Measurements from ENCODE around the gene GPR89B. TPM values are rescaled to one million over a fixed set of nuclear protein-coding genes. Genes with fewer than 3 reads are reported as not detected.
"Not testable (repeated sequence)": the region's sequence is repeated elsewhere in the genome, so short reads cannot be mapped to it uniquely, and the experiment has no call there.

GPR89B gene
- total RNA-seq, 1 donor from 2014 or later = 39.7 TPM

DNA sequence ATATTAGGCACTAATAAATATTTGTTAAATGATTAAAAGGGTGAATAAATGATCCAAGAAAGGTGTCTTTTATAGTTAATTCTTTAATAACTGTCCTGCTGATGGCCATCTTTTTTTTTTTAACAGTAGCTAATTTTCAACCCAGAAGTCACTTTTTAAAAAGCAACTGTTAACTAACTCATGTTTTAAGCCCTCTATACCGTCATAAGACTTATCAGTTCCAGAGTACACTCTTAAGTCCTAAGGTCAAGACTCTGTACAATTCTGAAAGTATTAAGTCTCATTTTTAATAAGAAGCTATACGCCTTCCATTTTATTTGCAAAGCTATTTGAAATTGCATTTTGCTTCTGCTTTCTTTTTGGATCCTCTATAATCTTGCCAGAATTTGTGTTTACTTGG, 2.9 kb downstream of the GPR89B start:
- not testable (repeated sequence) for H3K9ac ChIP-seq (ENCODE audit: low read depth in 1 of 3, low read length in 3 of 3); H3K36me3 ChIP-seq (ENCODE audit: control insufficient read depth in 3 of 3, insufficient read depth in 3 of 3, low read length in 3 of 3); H3K9me3 ChIP-seq (ENCODE audit: control insufficient read depth in 3 of 3, low read length in 3 of 3); H3K4me3 ChIP-seq (ENCODE audit: low read length in 3 of 3); H3K27me3 ChIP-seq (ENCODE audit: control insufficient read depth in 3 of 3, insufficient read depth in 3 of 3, low read length in 3 of 3); H3K4me1 ChIP-seq (ENCODE audit: control insufficient read depth in 3 of 3, insufficient read depth in 3 of 3, low read length in 3 of 3); H3K27ac ChIP-seq (ENCODE audit: low read depth, low read length)

DNA sequence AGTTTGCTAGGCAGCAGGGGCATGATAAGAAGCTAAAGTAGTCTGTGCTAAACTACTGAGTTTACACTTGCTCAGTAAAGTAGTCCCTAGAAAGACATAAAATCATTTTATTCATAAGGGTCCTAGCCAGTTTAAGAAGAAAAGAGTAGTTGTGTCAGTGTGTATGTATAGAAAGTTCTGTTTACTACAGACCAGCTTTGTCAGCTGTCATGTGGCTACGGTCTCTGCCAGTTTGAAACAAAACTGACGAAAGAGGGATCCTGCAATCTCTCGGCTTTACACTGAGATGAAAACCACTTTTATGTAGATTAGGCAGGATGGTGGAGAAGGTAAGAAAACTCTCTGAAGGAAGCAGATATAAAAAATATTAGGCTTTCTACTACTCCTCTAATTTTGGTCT, 7.1 kb downstream of the GPR89B start:
- not testable (repeated sequence) for H3K4me3 ChIP-seq (ENCODE audit: low read length in 3 of 3); H3K4me1 ChIP-seq (ENCODE audit: control insufficient read depth in 3 of 3, insufficient read depth in 3 of 3, low read length in 3 of 3); H3K36me3 ChIP-seq (ENCODE audit: control insufficient read depth in 3 of 3, insufficient read depth in 3 of 3, low read length in 3 of 3); H3K9me3 ChIP-seq (ENCODE audit: control insufficient read depth in 3 of 3, low read length in 3 of 3); H3K27me3 ChIP-seq (ENCODE audit: control insufficient read depth in 3 of 3, insufficient read depth in 3 of 3, low read length in 3 of 3); H3K9ac ChIP-seq (ENCODE audit: low read depth in 1 of 3, low read length in 3 of 3); H3K27ac ChIP-seq (ENCODE audit: low read depth, low read length)

DNA sequence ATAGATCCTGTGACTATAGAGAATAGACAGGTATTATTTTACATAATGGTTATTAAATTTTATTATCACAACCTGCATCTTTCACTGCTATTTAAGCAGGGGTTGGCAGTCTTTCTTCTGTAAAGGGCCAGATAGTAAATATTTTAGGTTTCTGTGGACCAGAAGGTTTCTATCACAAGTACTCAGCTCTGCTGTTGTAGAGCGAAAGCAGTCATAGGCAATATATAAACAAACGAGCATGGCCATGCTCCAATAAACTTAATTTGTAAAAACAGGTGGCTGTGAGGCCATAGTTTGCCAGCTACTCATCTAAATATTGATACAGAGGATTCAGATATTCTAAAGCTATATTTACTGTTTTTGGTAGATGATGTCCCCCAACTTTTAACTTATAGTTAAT, 12.2 kb downstream of the GPR89B start:
- not testable (repeated sequence) for H3K9me3 ChIP-seq (ENCODE audit: control insufficient read depth in 3 of 3, low read length in 3 of 3); H3K4me1 ChIP-seq (ENCODE audit: control insufficient read depth in 3 of 3, insufficient read depth in 3 of 3, low read length in 3 of 3); H3K36me3 ChIP-seq (ENCODE audit: control insufficient read depth in 3 of 3, insufficient read depth in 3 of 3, low read length in 3 of 3); H3K27me3 ChIP-seq (ENCODE audit: control insufficient read depth in 3 of 3, insufficient read depth in 3 of 3, low read length in 3 of 3); H3K4me3 ChIP-seq (ENCODE audit: low read length in 3 of 3); H3K27ac ChIP-seq (ENCODE audit: low read depth, low read length); H3K9ac ChIP-seq (ENCODE audit: low read depth in 1 of 3, low read length in 3 of 3)

DNA sequence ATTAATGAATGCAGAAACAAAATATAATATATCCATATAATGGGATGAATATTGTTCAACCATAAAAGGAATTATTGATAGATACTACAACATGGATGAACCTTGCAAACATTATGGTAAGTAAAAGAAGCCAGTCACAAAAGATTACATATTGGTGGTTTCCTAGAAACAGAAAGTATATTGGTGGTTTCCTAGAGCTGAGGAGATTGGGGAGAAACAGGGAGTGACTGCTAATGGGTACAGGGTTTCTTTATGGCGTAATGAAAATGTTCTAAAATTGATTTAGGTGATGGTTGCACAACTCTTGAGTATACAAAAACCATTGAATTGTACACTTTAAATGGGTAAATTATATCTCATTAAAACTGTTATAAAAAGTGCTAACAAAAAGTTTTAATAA, 14.3 kb downstream of the GPR89B start:
- not testable (repeated sequence) for H3K27ac ChIP-seq (ENCODE audit: low read depth, low read length); H3K4me3 ChIP-seq (ENCODE audit: low read length in 3 of 3); H3K36me3 ChIP-seq (ENCODE audit: control insufficient read depth in 3 of 3, insufficient read depth in 3 of 3, low read length in 3 of 3); H3K4me1 ChIP-seq (ENCODE audit: control insufficient read depth in 3 of 3, insufficient read depth in 3 of 3, low read length in 3 of 3); H3K9me3 ChIP-seq (ENCODE audit: control insufficient read depth in 3 of 3, low read length in 3 of 3); H3K27me3 ChIP-seq (ENCODE audit: control insufficient read depth in 3 of 3, insufficient read depth in 3 of 3, low read length in 3 of 3); H3K9ac ChIP-seq (ENCODE audit: low read depth in 1 of 3, low read length in 3 of 3)

DNA sequence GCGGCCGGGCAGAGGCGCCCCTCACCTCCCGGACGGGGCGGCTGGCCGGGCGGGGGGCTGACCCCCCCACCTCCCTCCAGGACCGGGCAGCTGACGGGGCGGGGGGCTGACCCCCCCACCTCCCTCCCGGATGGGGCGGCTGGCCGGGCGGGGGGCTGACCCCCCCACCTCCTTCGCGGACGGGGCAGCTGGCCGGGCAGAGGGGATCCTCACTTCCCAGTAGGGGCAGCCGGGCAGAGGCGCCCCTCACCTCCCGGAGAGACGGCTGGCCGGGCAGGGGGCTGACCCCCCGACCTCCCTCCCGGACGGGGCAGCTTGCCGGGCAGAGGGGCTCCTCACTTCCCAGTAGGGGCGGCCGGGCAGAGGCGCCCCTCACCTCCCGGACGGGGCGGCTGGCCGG, 21.3 kb downstream of the GPR89B start:
- H3K4me3 ChIP-seq (ENCODE audit: low read length in 3 of 3); H3K27me3 ChIP-seq (ENCODE audit: control insufficient read depth in 3 of 3, insufficient read depth in 3 of 3, low read length in 3 of 3); H3K9me3 ChIP-seq (ENCODE audit: control insufficient read depth in 3 of 3, low read length in 3 of 3); H3K4me1 ChIP-seq (ENCODE audit: control insufficient read depth in 3 of 3, insufficient read depth in 3 of 3, low read length in 3 of 3); H3K9ac ChIP-seq (ENCODE audit: low read depth in 1 of 3, low read length in 3 of 3); H3K27ac ChIP-seq (ENCODE audit: low read depth, low read length); H3K36me3 ChIP-seq (ENCODE audit: control insufficient read depth in 3 of 3, insufficient read depth in 3 of 3, low read length in 3 of 3): not testable (repeated sequence)

DNA sequence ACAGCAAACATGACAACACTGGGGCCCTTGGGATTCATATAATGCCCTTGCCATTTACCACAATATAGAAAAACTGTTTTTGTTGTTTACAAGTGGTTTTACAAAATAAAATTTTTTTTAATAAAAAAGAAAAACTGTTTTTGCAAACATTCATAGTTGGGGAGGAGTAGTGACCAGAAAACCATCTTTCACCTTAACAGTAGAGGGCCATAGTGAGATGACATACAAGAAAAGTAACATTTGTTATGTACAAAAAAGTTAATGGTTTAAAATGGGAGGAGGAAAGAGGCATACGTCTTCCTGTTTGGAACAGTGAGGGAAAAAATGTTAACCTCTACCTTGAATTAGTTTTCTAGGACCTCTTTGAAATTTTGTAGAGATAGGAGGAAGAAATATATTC, 30.7 kb downstream of the GPR89B start:
- H3K4me3 ChIP-seq (ENCODE audit: low read length in 3 of 3); H3K27me3 ChIP-seq (ENCODE audit: control insufficient read depth in 3 of 3, insufficient read depth in 3 of 3, low read length in 3 of 3): not testable (repeated sequence)

DNA sequence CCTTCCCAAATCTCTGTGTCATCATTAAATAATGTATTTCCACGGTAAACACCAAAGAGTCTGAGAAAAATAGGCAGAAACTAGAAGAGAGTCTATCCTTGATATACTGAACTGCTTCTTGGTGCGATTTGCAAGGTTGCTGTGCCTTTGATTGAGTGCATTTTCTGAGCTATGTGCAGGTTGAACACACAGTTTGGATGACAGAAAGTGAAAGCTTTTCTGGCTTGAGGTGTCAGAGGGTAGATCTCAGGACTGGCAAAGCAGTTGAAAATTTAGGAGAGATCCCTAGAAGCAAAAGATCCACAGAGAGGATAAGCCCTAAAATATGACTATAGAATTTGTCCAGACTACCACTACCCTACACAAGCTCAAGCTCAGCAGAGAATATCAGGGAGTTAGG, 31.5 kb downstream of the GPR89B start:
- H3K9ac ChIP-seq (ENCODE audit: low read depth in 1 of 3, low read length in 3 of 3); H3K36me3 ChIP-seq (ENCODE audit: control insufficient read depth in 3 of 3, insufficient read depth in 3 of 3, low read length in 3 of 3); H3K9me3 ChIP-seq (ENCODE audit: control insufficient read depth in 3 of 3, low read length in 3 of 3); H3K4me3 ChIP-seq (ENCODE audit: low read length in 3 of 3); H3K27ac ChIP-seq (ENCODE audit: low read depth, low read length); H3K4me1 ChIP-seq (ENCODE audit: control insufficient read depth in 3 of 3, insufficient read depth in 3 of 3, low read length in 3 of 3); H3K27me3 ChIP-seq (ENCODE audit: control insufficient read depth in 3 of 3, insufficient read depth in 3 of 3, low read length in 3 of 3): not testable (repeated sequence)

More for the DNA sequence above, 30.7 kb downstream of the GPR89B start:
- not testable (repeated sequence) for H3K36me3 ChIP-seq (ENCODE audit: control insufficient read depth in 3 of 3, insufficient read depth in 3 of 3, low read length in 3 of 3); H3K9ac ChIP-seq (ENCODE audit: low read depth in 1 of 3, low read length in 3 of 3); H3K27ac ChIP-seq (ENCODE audit: low read depth, low read length); H3K9me3 ChIP-seq (ENCODE audit: control insufficient read depth in 3 of 3, low read length in 3 of 3); H3K4me1 ChIP-seq (ENCODE audit: control insufficient read depth in 3 of 3, insufficient read depth in 3 of 3, low read length in 3 of 3)

DNA sequence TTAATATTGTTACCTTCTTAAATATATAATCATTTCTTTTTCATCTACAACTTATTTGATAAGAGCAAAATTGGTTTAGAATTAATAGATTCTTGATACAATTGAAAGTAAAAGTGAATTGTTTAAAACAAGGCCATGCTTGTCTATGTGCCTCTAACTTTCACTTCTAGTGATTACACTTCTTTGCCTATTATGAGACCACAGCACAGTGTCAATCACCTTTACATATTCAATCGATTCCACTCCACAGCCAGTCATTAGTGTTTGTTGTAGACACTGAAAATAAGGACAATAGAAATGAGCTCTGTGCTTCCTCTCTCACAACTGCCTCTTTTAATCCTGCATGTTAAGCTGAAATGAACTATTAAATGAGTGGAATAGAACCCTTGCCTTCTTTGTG, 36.4 kb downstream of the GPR89B start:
- H3K4me1 ChIP-seq (ENCODE audit: control insufficient read depth in 3 of 3, insufficient read depth in 3 of 3, low read length in 3 of 3); H3K9me3 ChIP-seq (ENCODE audit: control insufficient read depth in 3 of 3, low read length in 3 of 3); H3K9ac ChIP-seq (ENCODE audit: low read depth in 1 of 3, low read length in 3 of 3); H3K27ac ChIP-seq (ENCODE audit: low read depth, low read length); H3K4me3 ChIP-seq (ENCODE audit: low read length in 3 of 3); H3K36me3 ChIP-seq (ENCODE audit: control insufficient read depth in 3 of 3, insufficient read depth in 3 of 3, low read length in 3 of 3); H3K27me3 ChIP-seq (ENCODE audit: control insufficient read depth in 3 of 3, insufficient read depth in 3 of 3, low read length in 3 of 3): not testable (repeated sequence)

DNA sequence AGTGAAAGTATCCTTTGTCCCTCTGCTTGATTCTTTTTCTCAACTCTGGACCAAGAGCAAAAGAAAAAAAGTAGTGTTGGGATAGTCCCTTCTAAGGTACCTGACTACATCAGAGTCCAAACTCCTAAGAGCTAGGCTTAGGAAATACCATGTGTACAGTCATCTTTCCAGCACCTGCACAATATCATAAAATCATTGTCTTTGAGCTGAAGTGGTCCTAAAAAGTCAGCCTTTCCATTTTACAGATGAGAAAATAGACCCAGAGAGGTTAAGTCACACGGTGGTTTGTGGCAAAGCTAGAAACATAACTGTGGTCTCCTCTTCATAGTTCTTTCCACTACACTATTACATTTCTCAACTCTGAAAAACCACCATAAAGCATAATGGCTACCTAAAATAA, 38.4 kb downstream of the GPR89B start:
- H3K27ac ChIP-seq (ENCODE audit: low read depth, low read length); H3K27me3 ChIP-seq (ENCODE audit: control insufficient read depth in 3 of 3, insufficient read depth in 3 of 3, low read length in 3 of 3); H3K4me3 ChIP-seq (ENCODE audit: low read length in 3 of 3); H3K4me1 ChIP-seq (ENCODE audit: control insufficient read depth in 3 of 3, insufficient read depth in 3 of 3, low read length in 3 of 3); H3K9ac ChIP-seq (ENCODE audit: low read depth in 1 of 3, low read length in 3 of 3); H3K9me3 ChIP-seq (ENCODE audit: control insufficient read depth in 3 of 3, low read length in 3 of 3); H3K36me3 ChIP-seq (ENCODE audit: control insufficient read depth in 3 of 3, insufficient read depth in 3 of 3, low read length in 3 of 3): not testable (repeated sequence)

DNA sequence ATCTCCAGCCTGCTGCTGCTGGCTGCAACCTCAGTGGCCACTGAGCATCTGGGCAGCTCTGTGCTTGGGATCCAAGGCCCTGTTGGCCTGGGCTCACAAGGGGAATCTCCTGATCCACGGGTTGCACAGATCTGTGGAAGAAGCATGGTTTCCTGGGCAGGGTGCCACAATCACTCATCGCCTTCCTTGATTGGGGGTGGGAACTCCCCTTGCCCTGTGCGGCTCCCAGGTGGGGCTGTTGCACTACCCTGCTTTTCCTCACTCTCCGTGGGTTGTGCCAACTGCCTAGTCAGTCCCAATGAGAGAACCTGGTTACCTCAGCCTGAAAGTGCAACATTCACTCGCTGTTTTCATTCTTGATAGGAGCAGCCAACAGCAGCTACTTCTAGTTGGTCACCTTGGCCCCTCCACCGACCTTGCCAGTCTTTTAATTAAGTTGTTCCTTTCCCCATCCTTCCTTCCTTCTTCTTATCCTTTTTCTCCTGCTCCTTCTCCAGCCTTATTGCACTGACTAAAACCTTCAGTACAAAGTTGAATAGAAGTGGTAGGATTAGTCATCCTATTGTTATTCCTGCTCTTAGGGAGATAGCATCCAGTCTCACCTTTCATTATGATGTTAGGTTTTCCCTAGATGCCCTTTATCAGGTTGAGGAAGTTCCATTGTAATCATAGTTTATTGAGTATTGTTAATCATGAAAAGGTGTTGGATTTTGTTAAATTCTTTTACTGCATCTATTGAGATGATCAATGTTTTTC, 50.9 kb downstream of the GPR89B start:
- not testable (repeated sequence) for H3K9me3 ChIP-seq (ENCODE audit: control insufficient read depth in 3 of 3, low read length in 3 of 3); H3K27me3 ChIP-seq (ENCODE audit: control insufficient read depth in 3 of 3, insufficient read depth in 3 of 3, low read length in 3 of 3); H3K4me3 ChIP-seq (ENCODE audit: low read length in 3 of 3); H3K36me3 ChIP-seq (ENCODE audit: control insufficient read depth in 3 of 3, insufficient read depth in 3 of 3, low read length in 3 of 3); H3K27ac ChIP-seq (ENCODE audit: low read depth, low read length); H3K9ac ChIP-seq (ENCODE audit: low read depth in 1 of 3, low read length in 3 of 3); H3K4me1 ChIP-seq (ENCODE audit: control insufficient read depth in 3 of 3, insufficient read depth in 3 of 3, low read length in 3 of 3)

DNA sequence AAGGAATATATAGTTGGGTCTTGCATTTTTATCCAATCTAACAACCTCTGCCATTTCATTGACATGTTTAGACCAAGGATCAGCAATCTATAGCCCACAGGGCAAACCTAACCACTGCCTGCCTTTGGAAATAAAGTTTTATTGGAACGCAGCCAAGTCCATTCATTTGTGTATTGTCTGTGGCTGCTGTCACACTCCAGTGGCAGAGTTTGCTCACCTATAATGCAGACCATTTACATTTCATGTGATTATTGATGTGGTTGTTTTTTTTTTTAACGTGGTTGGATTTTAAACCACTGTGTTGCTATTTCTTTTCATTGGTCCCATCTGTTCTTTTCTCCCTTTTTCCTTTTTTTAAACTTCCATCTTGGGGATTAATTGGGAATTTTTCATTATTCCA, 57.2 kb downstream of the GPR89B start:
- not testable (repeated sequence) for H3K36me3 ChIP-seq (ENCODE audit: control insufficient read depth in 3 of 3, insufficient read depth in 3 of 3, low read length in 3 of 3); H3K9ac ChIP-seq (ENCODE audit: low read depth in 1 of 3, low read length in 3 of 3); H3K27ac ChIP-seq (ENCODE audit: low read depth, low read length); H3K4me3 ChIP-seq (ENCODE audit: low read length in 3 of 3); H3K27me3 ChIP-seq (ENCODE audit: control insufficient read depth in 3 of 3, insufficient read depth in 3 of 3, low read length in 3 of 3); H3K9me3 ChIP-seq (ENCODE audit: control insufficient read depth in 3 of 3, low read length in 3 of 3); H3K4me1 ChIP-seq (ENCODE audit: control insufficient read depth in 3 of 3, insufficient read depth in 3 of 3, low read length in 3 of 3)

Measured in skeletal muscle tissue (tissue), 4 donors.